Progenitor cell of endocrine pancreas (in vitro differentiated cells): ENCODE measurements around the gene THAP9. TPM values are rescaled to one million over a fixed set of nuclear protein-coding genes. Genes with fewer than 3 reads are reported as not detected.
"Not testable (repeated sequence)": the region's sequence is repeated elsewhere in the genome, so short reads cannot be mapped to it uniquely, and the experiment has no call there.

Experiments
- DNase-seq: peaks from one replicate; pipeline ENCODE4 v3.0.0; 2021; ENCODE audit warnings: low spot score; ENCODE audit not compliant: unreplicated experiment
- H3K27ac Mint-ChIP-seq: 2 replicates; pipeline ENCODE4 v1.8.0; 2021; ENCODE audit warnings: mild to moderate bottlenecking, moderate library complexity, mixed read lengths
- H3K27me3 Mint-ChIP-seq: 2 replicates; pipeline ENCODE4 v1.8.0; 2021; ENCODE audit warnings: mixed read lengths
- H3K36me3 Mint-ChIP-seq: 2 replicates; pipeline ENCODE4 v1.8.0; 2022; ENCODE audit warnings: mixed read lengths; ENCODE audit not compliant: insufficient read depth
- H3K4me1 Mint-ChIP-seq: 2 replicates; pipeline ENCODE4 v1.8.0; 2021; ENCODE audit warnings: low read depth, mixed read lengths
- H3K4me3 Mint-ChIP-seq: 2 replicates; pipeline ENCODE4 v1.8.0; 2021; ENCODE audit warnings: low read depth, mild to moderate bottlenecking, moderate library complexity, mixed read lengths
- H3K9me3 Mint-ChIP-seq: 2 replicates; pipeline ENCODE4 v1.8.0; 2021; ENCODE audit warnings: low read depth, mixed read lengths
- total RNA-seq: library from RNA; stranded (reverse); gene quantifications from 2 replicates; pipeline ENCODE4 v1.2.1, GENCODE V29; 2021
- TF ChIP-seq, protein P1 (sequence below): fragments of 200-600 bp; sonication (generic); IDR thresholded peaks from one replicate; pipeline ENCODE4 v1.5.0; 2021; ENCODE audit warnings: antibody characterized with exemption, mild to moderate bottlenecking; ENCODE audit not compliant: unreplicated experiment

The THAP9 gene
- total RNA-seq, 1 donor from 2014 or later = 14.0 TPM

DNA sequence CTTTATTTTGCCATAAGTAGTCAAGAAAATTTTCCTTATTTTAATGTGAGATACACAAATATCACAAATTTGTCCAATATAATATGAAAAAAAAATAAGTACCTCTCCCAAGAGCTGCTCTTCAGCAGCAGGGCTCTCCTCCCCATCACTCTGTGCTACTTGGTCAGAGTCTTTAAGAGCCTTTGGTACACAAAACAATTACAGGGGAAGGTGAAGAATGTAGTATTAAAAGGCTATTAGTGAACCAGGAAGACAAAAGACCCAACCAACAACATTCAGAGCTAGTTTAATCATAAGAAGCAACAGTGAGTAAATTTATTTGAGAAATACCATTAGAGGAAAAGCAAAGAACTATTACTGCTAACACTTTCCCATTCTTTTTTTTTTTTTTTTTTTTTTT is 39.0 kb upstream of the THAP9 start:
- Mint-ChIP-seq H3K4me1 (no peaks in the 10 kb centered on the region), H3K27me3 (no peaks in the 10 kb centered on the region), H3K27ac (no peak overlapping the region), H3K9me3 (no peaks in the 10 kb centered on the region), H3K36me3 (peaks cover 25% of the 10 kb centered on the region), H3K4me3 (no peak overlapping the region)
- no peak for DNase-seq
- TF ChIP-seq, protein P1, sequence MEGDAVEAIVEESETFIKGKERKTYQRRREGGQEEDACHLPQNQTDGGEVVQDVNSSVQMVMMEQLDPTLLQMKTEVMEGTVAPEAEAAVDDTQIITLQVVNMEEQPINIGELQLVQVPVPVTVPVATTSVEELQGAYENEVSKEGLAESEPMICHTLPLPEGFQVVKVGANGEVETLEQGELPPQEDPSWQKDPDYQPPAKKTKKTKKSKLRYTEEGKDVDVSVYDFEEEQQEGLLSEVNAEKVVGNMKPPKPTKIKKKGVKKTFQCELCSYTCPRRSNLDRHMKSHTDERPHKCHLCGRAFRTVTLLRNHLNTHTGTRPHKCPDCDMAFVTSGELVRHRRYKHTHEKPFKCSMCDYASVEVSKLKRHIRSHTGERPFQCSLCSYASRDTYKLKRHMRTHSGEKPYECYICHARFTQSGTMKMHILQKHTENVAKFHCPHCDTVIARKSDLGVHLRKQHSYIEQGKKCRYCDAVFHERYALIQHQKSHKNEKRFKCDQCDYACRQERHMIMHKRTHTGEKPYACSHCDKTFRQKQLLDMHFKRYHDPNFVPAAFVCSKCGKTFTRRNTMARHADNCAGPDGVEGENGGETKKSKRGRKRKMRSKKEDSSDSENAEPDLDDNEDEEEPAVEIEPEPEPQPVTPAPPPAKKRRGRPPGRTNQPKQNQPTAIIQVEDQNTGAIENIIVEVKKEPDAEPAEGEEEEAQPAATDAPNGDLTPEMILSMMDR = no peak

DNA sequence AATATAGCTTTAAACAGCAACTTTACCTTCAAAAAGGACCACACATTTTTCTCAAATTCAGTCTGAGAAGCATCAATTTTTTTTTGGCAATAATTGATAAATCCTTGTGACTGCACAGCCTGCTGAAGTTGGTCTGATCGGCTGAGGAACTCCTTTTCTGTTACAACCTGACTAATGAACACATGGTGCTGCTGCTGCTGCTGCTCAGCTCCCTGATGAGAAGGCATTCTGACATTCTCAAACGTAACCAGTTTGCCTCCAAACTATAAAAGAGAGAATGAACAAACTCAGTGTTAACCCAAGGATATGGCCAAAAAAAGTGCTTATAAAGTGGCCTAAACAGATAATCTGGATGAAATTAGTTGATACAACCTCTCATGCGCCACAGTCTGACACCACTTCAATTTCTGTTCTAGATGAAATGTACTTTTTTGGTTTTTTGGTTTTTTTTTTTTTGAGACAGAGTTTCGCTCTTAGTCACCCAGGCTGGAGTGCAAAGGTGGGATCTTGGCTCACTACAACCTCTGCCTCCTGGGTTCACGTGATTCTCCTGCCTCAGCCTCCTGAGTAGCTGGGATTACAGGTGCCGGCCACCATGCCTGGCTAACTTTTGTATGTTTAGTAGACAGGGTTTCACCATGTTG is 36.1 kb upstream of the THAP9 start:
- Mint-ChIP-seq H3K4me1 (no peaks in the 10 kb centered on the region), H3K36me3 (peaks cover 32% of the 10 kb centered on the region), H3K27ac (peak overlapping the region; percentile 73), H3K4me3 (no peak overlapping the region), H3K27me3 (no peaks in the 10 kb centered on the region), H3K9me3 (no peaks in the 10 kb centered on the region)
- TF ChIP-seq, protein P1 = no peak
- no peak for DNase-seq

DNA sequence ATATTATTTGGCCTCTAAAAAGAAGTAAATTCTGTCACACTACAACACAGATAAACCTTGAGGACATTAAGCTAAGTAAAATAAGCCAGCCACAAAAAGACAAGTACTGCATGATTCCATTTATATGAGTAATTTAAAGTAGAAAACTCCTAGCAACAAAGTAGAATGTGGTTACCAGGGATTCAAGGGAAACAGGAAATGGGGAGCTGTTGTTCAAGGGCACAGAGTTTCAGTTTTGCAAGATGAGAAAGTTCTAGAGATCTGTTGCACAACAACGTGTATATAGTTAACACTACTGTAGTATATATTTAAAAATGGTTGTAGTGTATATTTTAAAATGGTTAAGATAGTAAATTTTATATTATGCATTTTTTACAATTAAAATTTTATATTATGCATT is 34.9 kb upstream of the THAP9 start:
- H3K4me1 Mint-ChIP-seq = no peaks in the 10 kb centered on the region
- H3K27ac Mint-ChIP-seq = no peak overlapping the region
- no peaks in the 10 kb centered on the region for H3K9me3 Mint-ChIP-seq
- no peak overlapping the region for H3K4me3 Mint-ChIP-seq
- H3K27me3 Mint-ChIP-seq = no peaks in the 10 kb centered on the region
- TF ChIP-seq, protein P1 = no peak
- DNase-seq = no peak
- peaks cover 39% of the 10 kb centered on the region for H3K36me3 Mint-ChIP-seq

DNA sequence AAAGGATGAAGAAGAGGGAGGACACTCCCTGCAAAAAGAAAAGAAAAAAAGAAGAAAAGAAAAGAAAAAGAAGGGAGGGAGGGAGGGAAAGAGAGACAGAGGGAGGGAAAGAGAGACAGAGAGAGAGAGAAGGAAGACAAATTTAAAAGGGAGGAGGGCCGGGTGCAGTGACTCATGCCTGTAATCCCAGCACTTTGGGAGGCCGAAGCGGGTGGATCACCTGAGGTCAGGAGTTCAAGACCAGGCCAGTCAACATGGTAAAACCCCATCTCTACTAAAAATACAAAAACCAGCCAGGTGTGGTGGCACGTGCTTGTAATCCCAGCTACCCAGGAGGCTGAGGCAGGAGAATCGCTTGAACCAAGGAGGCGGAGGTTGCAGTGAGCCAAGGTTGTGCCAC is 34.5 kb upstream of the THAP9 start:
- not testable (repeated sequence) for DNase-seq, H3K4me3 Mint-ChIP-seq, H3K27me3 Mint-ChIP-seq, H3K27ac Mint-ChIP-seq, H3K9me3 Mint-ChIP-seq, H3K4me1 Mint-ChIP-seq
- H3K36me3 Mint-ChIP-seq = peaks cover 42% of the 10 kb centered on the region

DNA sequence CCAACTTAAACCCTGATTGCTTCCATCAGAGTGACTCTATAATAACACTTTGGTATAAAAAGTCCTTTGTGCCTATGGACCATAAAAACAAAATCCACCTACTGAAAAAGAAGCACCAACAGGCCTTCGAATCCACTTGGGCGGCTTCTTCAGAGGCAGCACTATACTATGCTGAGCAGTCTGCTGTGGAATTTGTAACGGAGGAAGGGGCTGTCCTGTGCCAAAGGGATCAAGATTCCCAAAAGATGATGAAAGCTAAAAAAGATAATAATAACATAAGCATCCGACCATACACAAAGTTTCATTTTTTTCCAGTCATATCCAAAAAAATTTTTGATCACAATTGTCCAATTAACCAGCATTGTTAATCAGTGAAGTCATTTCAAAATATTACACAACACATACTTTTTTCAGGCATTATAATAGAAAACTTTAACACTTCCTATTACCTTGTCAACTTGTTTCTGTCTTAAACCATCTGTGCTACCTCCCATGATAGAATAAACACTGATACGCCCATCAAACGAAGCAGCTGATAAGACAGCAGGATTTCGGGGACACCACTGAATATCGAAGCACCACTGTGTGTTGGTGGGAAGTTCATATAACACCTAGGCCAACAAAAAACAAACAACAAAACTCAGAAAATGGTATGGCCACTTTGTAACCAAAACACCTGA is 33.7 kb upstream of the THAP9 start:
- peak overlapping the region; percentile 60 for H3K27ac Mint-ChIP-seq
- no peak overlapping the region for H3K4me3 Mint-ChIP-seq
- no peaks in the 10 kb centered on the region for H3K27me3 Mint-ChIP-seq
- H3K4me1 Mint-ChIP-seq = no peaks in the 10 kb centered on the region
- H3K36me3 Mint-ChIP-seq = peaks cover 39% of the 10 kb centered on the region
- no peaks in the 10 kb centered on the region for H3K9me3 Mint-ChIP-seq
- TF ChIP-seq, protein P1 = no peak
- no peak for DNase-seq

DNA sequence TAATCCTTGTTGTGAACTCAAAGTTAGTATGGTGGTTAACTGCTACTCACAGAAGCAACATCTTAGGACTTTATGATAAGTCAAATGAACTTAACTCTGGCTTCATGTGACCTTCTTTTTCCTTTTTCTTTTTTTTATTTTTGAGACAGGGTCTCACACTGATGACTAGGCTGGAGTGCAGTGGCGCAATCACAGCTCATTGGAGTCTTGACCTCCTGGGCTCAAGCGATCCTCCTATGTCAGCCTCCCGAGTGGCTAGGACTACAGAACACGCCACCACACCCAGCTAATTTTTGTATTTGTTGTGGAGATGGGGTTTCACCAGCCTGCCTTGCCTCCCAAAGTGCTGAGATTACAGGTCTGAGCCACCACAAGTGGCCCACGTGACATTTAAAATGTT is 32.0 kb upstream of the THAP9 start:
- Mint-ChIP-seq H3K4me3 (no peak overlapping the region), H3K4me1 (no peaks in the 10 kb centered on the region), H3K27ac (no peak overlapping the region), H3K9me3 (no peaks in the 10 kb centered on the region), H3K36me3 (peaks cover 34% of the 10 kb centered on the region), H3K27me3 (no peaks in the 10 kb centered on the region)
- TF ChIP-seq, protein P1 = no peak
- DNase-seq = no peak
